ENCODE results near the gene OLIG2.

Gene OLIG2

DNA sequence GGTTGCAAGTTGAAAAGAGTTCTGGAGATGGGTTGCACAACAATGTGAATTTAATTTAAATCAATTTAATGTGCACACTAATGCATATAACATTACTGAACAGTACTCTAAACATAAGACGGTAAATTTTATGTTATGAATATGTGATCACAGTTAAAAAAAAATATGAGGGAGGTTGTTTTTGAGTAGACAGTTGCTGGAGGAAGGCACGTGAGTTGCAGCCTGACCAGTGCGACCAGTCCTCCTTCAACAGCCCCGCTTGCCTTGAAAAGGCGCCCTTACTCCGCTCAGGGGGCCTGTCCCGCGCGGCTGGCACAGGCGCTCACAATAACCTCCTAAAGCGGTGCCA, 43.9 kb downstream of the OLIG2 start:
- DNase-seq = no peak
- Histone ChIP-seq H3K4me1 (ENCODE audit: control extremely low read depth in 1 of 4, control insufficient read depth in 4 of 4, insufficient read depth in 4 of 4, low read length in 3 of 4) (peaks cover 15 to 72% (median 50%) of the 10 kb centered on the region in 4 experiments), H3K9me3 (ENCODE audit: control extremely low read depth in 1 of 5, control insufficient read depth in 4 of 5, insufficient read depth in 2 of 5, low read depth in 1 of 5, low read length in 4 of 5) (peaks cover 0 to 8% (median 3%) of the 10 kb centered on the region in 5 experiments), H3K4me3 (ENCODE audit: control insufficient read depth in 1 of 7, extremely low read depth in 1 of 7, insufficient read depth in 4 of 7, low read depth in 2 of 7, low read length in 6 of 7) (peak overlapping the region in 5 of 7 experiments; percentile 31 to 80 (median 64)), H3K36me3 (ENCODE audit: control insufficient read depth in 4 of 4, insufficient read depth in 4 of 4, low read length in 3 of 4) (no peaks in the 10 kb centered on the region), H3K27me3 (replicated peaks in 2 of 5; ENCODE audit: control insufficient read depth in 4 of 5, insufficient read depth in 5 of 5, low read length in 4 of 5) (peaks cover 9 to 66% (median 30%) of the 10 kb centered on the region in 5 experiments), H3K27ac (ENCODE audit: insufficient read depth in 1 of 2, low read depth in 1 of 2, low read length in 2 of 2, poor library complexity in 1 of 2, severe bottlenecking in 2 of 2) (no peak overlapping the region)
- ChIA-PET CTCF (no interaction called here), POLR2A (no interaction called here)
- WGBS (ENCODE audit: insufficient coverage) = 0% methylated on average over 5 of the region's 11 CpGs

DNA sequence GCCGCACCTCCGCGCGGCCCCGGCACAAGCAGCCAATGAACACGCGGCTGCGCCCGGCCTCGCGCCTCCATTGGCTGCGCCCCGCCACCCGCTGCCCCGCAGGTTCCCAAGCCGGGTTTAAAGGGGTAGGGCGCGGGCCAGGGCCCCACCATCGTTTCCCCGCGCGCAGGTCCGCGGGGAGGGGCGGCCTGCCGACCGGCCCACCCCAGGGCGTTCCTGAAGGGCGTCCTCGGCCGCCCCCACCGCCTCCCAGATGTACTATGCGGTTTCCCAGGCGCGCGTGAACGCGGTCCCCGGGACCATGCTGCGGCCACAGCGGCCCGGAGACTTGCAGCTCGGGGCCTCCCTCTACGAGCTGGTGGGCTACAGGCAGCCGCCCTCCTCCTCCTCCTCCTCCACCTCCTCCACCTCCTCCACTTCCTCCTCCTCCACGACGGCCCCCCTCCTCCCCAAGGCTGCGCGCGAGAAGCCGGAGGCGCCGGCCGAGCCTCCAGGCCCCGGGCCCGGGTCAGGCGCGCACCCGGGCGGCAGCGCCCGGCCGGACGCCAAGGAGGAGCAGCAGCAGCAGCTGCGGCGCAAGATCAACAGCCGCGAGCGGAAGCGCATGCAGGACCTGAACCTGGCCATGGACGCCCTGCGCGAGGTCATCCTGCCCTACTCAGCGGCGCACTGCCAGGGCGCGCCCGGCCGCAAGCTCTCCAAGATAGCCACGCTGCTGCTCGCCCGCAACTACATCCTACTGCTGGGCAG, 44.4 kb downstream of the OLIG2 start, which contains the start of gene OLIG1:
Gene OLIG1, plus strand, starts transcription at position 148 of the 750 bp plus-strand sequence. Its CDS starts 106 bp downstream, at position 254.
- WGBS (ENCODE audit: insufficient coverage) = under 1% methylated on average over 64 of the region's 82 CpGs
- no peak within 1 kb of the TSS for H3K27ac ChIP-seq (ENCODE audit: insufficient read depth in 1 of 2, low read depth in 1 of 2, low read length in 2 of 2, poor library complexity in 1 of 2, severe bottlenecking in 2 of 2)
- peaks cover 0 to 8% (median 3%) of the 10 kb centered on the region in 5 experiments for H3K9me3 ChIP-seq (ENCODE audit: control extremely low read depth in 1 of 5, control insufficient read depth in 4 of 5, insufficient read depth in 2 of 5, low read depth in 1 of 5, low read length in 4 of 5)
- POLR2A ChIA-PET = no interaction called here
- DNase-seq = peak in 2 of 3 donors; percentile 66 to 74
- H3K4me1 ChIP-seq (ENCODE audit: control extremely low read depth in 1 of 4, control insufficient read depth in 4 of 4, insufficient read depth in 4 of 4, low read length in 3 of 4) = peaks cover 10 to 67% (median 50%) of the 10 kb centered on the region in 4 experiments
- peaks cover 9 to 72% (median 30%) of the 10 kb centered on the region in 5 experiments for H3K27me3 ChIP-seq (replicated peaks in 2 of 5; ENCODE audit: control insufficient read depth in 4 of 5, insufficient read depth in 5 of 5, low read length in 4 of 5)
- peak within 1 kb of the TSS; percentile 0 to 83 (median 65) for H3K4me3 ChIP-seq (ENCODE audit: control insufficient read depth in 1 of 7, extremely low read depth in 1 of 7, insufficient read depth in 4 of 7, low read depth in 2 of 7, low read length in 6 of 7)
- no peaks in the 10 kb centered on the region for H3K36me3 ChIP-seq (ENCODE audit: control insufficient read depth in 4 of 4, insufficient read depth in 4 of 4, low read length in 3 of 4)
- CTCF ChIA-PET = no interaction called here

DNA sequence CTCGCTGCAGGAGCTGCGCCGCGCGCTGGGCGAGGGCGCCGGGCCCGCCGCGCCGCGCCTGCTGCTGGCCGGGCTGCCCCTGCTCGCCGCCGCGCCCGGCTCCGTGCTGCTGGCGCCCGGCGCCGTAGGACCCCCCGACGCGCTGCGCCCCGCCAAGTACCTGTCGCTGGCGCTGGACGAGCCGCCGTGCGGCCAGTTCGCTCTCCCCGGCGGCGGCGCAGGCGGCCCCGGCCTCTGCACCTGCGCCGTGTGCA, 44.9 kb downstream of the OLIG2 start:
- WGBS (ENCODE audit: insufficient coverage) = under 1% methylated on average over 31 of the region's 44 CpGs
- ChIA-PET POLR2A (no interaction called here), CTCF (interaction anchor here (1.4 kb wide), 1 partner anchor 41 kb away, joined by 3 read pairs; no protein-coding TSS in a partner anchor)
- Histone ChIP-seq H3K36me3 (ENCODE audit: control insufficient read depth in 4 of 4, insufficient read depth in 4 of 4, low read length in 3 of 4) (no peaks in the 10 kb centered on the region), H3K27ac (ENCODE audit: insufficient read depth in 1 of 2, low read depth in 1 of 2, low read length in 2 of 2, poor library complexity in 1 of 2, severe bottlenecking in 2 of 2) (no peak overlapping the region), H3K4me1 (ENCODE audit: control extremely low read depth in 1 of 4, control insufficient read depth in 4 of 4, insufficient read depth in 4 of 4, low read length in 3 of 4) (peaks cover 9 to 62% (median 52%) of the 10 kb centered on the region in 4 experiments), H3K9me3 (ENCODE audit: control extremely low read depth in 1 of 5, control insufficient read depth in 4 of 5, insufficient read depth in 2 of 5, low read depth in 1 of 5, low read length in 4 of 5) (peaks cover 0 to 8% (median 3%) of the 10 kb centered on the region in 5 experiments), H3K4me3 (ENCODE audit: control insufficient read depth in 1 of 7, extremely low read depth in 1 of 7, insufficient read depth in 4 of 7, low read depth in 2 of 7, low read length in 6 of 7) (peak overlapping the region; percentile 0 to 83 (median 65)), H3K27me3 (replicated peaks in 2 of 5; ENCODE audit: control insufficient read depth in 4 of 5, insufficient read depth in 5 of 5, low read length in 4 of 5) (peaks cover 9 to 76% (median 30%) of the 10 kb centered on the region in 5 experiments)
- no peak for DNase-seq

DNA sequence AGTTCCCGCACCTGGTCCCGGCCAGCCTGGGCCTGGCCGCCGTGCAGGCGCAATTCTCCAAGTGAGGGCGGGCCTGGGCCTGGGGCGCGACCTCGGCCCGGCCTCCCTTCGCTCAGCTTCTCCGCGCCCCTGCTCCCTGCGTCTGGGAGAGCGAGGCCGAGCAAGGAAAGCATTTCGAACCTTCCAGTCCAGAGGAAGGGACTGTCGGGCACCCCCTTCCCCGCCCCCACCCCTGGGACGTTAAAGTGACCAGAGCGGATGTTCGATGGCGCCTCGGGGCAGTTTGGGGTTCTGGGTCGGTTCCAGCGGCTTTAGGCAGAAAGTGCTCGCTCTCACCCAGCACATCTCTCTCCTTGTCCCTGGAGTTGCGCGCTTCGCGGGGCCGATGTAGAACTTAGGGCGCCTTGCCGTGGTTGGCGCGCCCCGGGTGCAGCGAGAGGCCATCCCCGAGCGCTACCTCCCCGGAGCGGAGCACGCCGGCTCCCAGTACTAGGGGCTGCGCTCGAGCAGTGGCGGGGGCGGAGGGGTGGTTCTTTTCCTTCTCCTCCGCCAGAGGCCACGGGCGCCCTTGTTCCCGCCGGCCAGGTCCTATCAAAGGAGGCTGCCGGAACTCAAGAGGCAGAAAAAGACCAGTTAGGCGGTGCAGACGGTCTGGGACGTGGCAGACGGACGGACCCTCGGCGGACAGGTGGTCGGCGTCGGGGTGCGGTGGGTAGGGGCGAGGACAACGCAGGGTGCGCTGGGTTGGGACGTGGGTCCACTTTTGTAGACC, 45.4 kb downstream of the OLIG2 start:
- peak in 2 of 3 donors; percentile 54 to 66 for DNase-seq

DNA sequence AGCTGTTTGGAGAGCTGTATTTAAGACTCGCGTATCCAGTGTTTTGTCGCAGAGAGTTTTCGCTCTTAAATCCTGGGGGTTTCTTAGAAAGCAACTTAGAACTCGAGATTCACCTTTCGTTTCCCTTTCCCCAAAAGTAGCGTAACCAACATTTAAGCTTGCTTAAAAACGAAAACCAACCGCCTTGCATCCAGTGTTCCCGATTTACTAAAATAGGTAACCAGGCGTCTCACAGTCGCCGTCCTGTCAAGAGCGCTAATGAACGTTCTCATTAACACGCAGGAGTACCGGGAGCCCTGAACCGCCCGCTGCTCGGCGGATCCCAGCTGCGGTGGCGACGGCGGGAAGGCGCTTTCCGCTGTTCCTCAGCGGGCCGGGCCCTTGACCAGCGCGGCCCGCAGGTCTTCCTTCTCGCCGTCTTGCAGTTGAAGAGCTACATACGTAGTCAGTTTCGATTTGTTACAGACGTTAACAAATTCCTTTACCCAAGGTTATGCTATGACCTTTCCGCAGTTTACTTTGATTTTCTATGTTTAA, 46.1 kb downstream of the OLIG2 start:
- Histone ChIP-seq H3K36me3 (ENCODE audit: control insufficient read depth in 4 of 4, insufficient read depth in 4 of 4, low read length in 3 of 4) (no peaks in the 10 kb centered on the region), H3K27me3 (replicated peaks in 2 of 5; ENCODE audit: control insufficient read depth in 4 of 5, insufficient read depth in 5 of 5, low read length in 4 of 5) (peaks cover 9 to 86% (median 30%) of the 10 kb centered on the region in 5 experiments), H3K9me3 (ENCODE audit: control extremely low read depth in 1 of 5, control insufficient read depth in 4 of 5, insufficient read depth in 2 of 5, low read depth in 1 of 5, low read length in 4 of 5) (peaks cover 0 to 8% (median 3%) of the 10 kb centered on the region in 5 experiments), H3K4me1 (ENCODE audit: control extremely low read depth in 1 of 4, control insufficient read depth in 4 of 4, insufficient read depth in 4 of 4, low read length in 3 of 4) (peaks cover 9 to 53% (median 47%) of the 10 kb centered on the region in 4 experiments), H3K4me3 (ENCODE audit: control insufficient read depth in 1 of 7, extremely low read depth in 1 of 7, insufficient read depth in 4 of 7, low read depth in 2 of 7, low read length in 6 of 7) (peak overlapping the region; percentile 35 to 83 (median 65)), H3K27ac (ENCODE audit: insufficient read depth in 1 of 2, low read depth in 1 of 2, low read length in 2 of 2, poor library complexity in 1 of 2, severe bottlenecking in 2 of 2) (no peak overlapping the region)
- under 1% methylated on average over 34 of the region's 38 CpGs for WGBS (ENCODE audit: insufficient coverage)
- ChIA-PET POLR2A (no interaction called here), CTCF (interaction anchor here (1.1 to 1.8 kb wide), 6 partner anchors 9 to 77 kb away, joined by 3 to 5 read pairs (median 3); no protein-coding TSS in a partner anchor)
- DNase-seq = peak in 2 of 3 donors; percentile 55 to 66

More for the DNA sequence above, 45.4 kb downstream of the OLIG2 start:
- peaks cover 9 to 81% (median 30%) of the 10 kb centered on the region in 5 experiments for H3K27me3 ChIP-seq (replicated peaks in 2 of 5; ENCODE audit: control insufficient read depth in 4 of 5, insufficient read depth in 5 of 5, low read length in 4 of 5)
- H3K4me1 ChIP-seq (ENCODE audit: control extremely low read depth in 1 of 4, control insufficient read depth in 4 of 4, insufficient read depth in 4 of 4, low read length in 3 of 4) = peaks cover 9 to 58% (median 52%) of the 10 kb centered on the region in 4 experiments
- POLR2A ChIA-PET = no interaction called here
- peak overlapping the region; percentile 0 to 83 (median 65) for H3K4me3 ChIP-seq (ENCODE audit: control insufficient read depth in 1 of 7, extremely low read depth in 1 of 7, insufficient read depth in 4 of 7, low read depth in 2 of 7, low read length in 6 of 7)
- H3K27ac ChIP-seq (ENCODE audit: insufficient read depth in 1 of 2, low read depth in 1 of 2, low read length in 2 of 2, poor library complexity in 1 of 2, severe bottlenecking in 2 of 2) = no peak overlapping the region
- H3K9me3 ChIP-seq (ENCODE audit: control extremely low read depth in 1 of 5, control insufficient read depth in 4 of 5, insufficient read depth in 2 of 5, low read depth in 1 of 5, low read length in 4 of 5) = peaks cover 0 to 8% (median 3%) of the 10 kb centered on the region in 5 experiments
- CTCF ChIA-PET = interaction anchor here (1.1 to 1.8 kb wide), 6 partner anchors 10 to 77 kb away, joined by 3 to 5 read pairs (median 3); no protein-coding TSS in a partner anchor
- under 1% methylated on average over 52 of the region's 69 CpGs for WGBS (ENCODE audit: insufficient coverage)
- H3K36me3 ChIP-seq (ENCODE audit: control insufficient read depth in 4 of 4, insufficient read depth in 4 of 4, low read length in 3 of 4) = no peaks in the 10 kb centered on the region

DNA sequence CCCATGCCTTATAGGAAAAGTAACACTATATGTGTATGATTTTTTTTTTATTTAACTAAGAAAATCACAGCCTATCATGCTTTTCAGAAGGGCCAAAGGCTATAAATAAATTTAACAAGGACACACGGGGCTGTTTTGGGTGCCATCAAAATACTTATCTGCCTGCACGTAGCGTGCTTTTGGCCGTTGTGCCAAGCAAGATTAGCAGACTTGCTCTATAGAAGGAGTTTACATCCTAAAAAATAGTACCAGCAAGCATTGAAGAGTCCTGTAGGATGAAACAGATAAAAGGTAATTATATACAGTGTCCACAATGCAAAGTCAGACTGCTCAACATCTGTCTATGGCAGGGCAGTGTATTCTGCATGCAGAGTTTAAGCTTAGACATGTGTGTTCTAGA, 47.9 kb downstream of the OLIG2 start:
- H3K36me3 ChIP-seq (ENCODE audit: control insufficient read depth in 4 of 4, insufficient read depth in 4 of 4, low read length in 3 of 4) = no peaks in the 10 kb centered on the region
- peaks cover 0 to 8% (median 3%) of the 10 kb centered on the region in 5 experiments for H3K9me3 ChIP-seq (ENCODE audit: control extremely low read depth in 1 of 5, control insufficient read depth in 4 of 5, insufficient read depth in 2 of 5, low read depth in 1 of 5, low read length in 4 of 5)
- no peak overlapping the region for H3K4me3 ChIP-seq (ENCODE audit: control insufficient read depth in 1 of 7, extremely low read depth in 1 of 7, insufficient read depth in 4 of 7, low read depth in 2 of 7, low read length in 6 of 7)
- CTCF ChIA-PET = interaction anchor here (1.0 kb wide), 1 partner anchor 8 kb away, joined by 4 read pairs; no protein-coding TSS in a partner anchor
- peaks cover 9 to 86% (median 30%) of the 10 kb centered on the region in 5 experiments for H3K27me3 ChIP-seq (replicated peaks in 2 of 5; ENCODE audit: control insufficient read depth in 4 of 5, insufficient read depth in 5 of 5, low read length in 4 of 5)
- WGBS (ENCODE audit: insufficient coverage) = 93% methylated on average over 4 of the region's 4 CpGs
- H3K27ac ChIP-seq (ENCODE audit: insufficient read depth in 1 of 2, low read depth in 1 of 2, low read length in 2 of 2, poor library complexity in 1 of 2, severe bottlenecking in 2 of 2) = no peak overlapping the region
- POLR2A ChIA-PET = interaction anchor here (0.6 kb wide), 1 partner anchor 118 kb away, joined by 3 read pairs; no protein-coding TSS in a partner anchor
- no peak for DNase-seq
- peaks cover 8 to 44% (median 34%) of the 10 kb centered on the region in 4 experiments for H3K4me1 ChIP-seq (ENCODE audit: control extremely low read depth in 1 of 4, control insufficient read depth in 4 of 4, insufficient read depth in 4 of 4, low read length in 3 of 4)

Measured in common myeloid progenitor, CD34-positive (primary cell).